Endothelial cell of umbilical vein (primary cell): ENCODE measurements around the gene ZMIZ1. TPM values are rescaled to one million over a fixed set of nuclear protein-coding genes. Genes with fewer than 3 reads are reported as not detected.

Experiments
- BruUV-seq: library from RNA; stranded (reverse); fragments of 400-500 nt; replicated peaks from 2 replicates; lab custom pipeline; 2021; lab: Mats Ljungman, UMichigan
- CTCF ChIA-PET: fragments of 300-600, 350-600 bp; sonication (Branson Sonifier 250); formaldehyde crosslinking; loops from one replicate; lab custom pipeline; 2021; ENCODE audit warnings: antibody characterized with exemption, inconsistent platforms; lab: Charles Lee
- POLR2A ChIA-PET: fragments of 300-600, 350-600 bp; sonication (Branson Sonifier 250); formaldehyde crosslinking; loops from one replicate; lab custom pipeline; 2021; ENCODE audit warnings: antibody characterized with exemption, inconsistent platforms; lab: Charles Lee
- DNase-seq: peaks from one replicate; pipeline ENCODE4 v3.0.0-alpha.2; 2011; ENCODE audit warnings: low read depth, low spot score
- FAIRE-seq: peaks from 2 replicates; lab custom pipeline; 2011; peaks lifted over from hg19 to GRCh38; lab: Jason Lieb, UNC
- H2AFZ ChIP-seq: 2 replicates; pipeline ENCODE4 v1.6.0; 2012; ENCODE audit warnings: low read depth, low read length, control low read depth, inconsistent platforms
- H3K27ac ChIP-seq: 2 replicates; pipeline ENCODE4 v1.5.1; 2011; ENCODE audit warnings: low read depth, mild to moderate bottlenecking, control low read depth, low read length, moderate library complexity; ENCODE audit not compliant: insufficient read depth
- H3K27me3 ChIP-seq, 2 experiments: 2 replicates each; pipeline versions ENCODE4 v1.6.0 to v1.6.1; 2011; ENCODE audit warnings: low read length in 2 of 2, mixed read lengths in 1 of 2; ENCODE audit not compliant: control insufficient read depth in 2 of 2, insufficient read depth in 2 of 2
- H3K36me3 ChIP-seq, 2 experiments: 2 replicates in 1 of 2; 3 replicates in 1 of 2; pipeline ENCODE4 v1.5.1; 2011; ENCODE audit warnings: low read length in 2 of 2, mild to moderate bottlenecking in 1 of 2, moderate library complexity in 1 of 2; ENCODE audit not compliant: control insufficient read depth in 2 of 2, insufficient read depth in 2 of 2; ENCODE audit errors: extremely low read depth in 1 of 2
- H3K4me1 ChIP-seq: 3 replicates; pipeline ENCODE4 v1.5.1; 2011; ENCODE audit warnings: mild to moderate bottlenecking, low read length; ENCODE audit not compliant: control insufficient read depth, insufficient read depth; ENCODE audit errors: extremely low read depth
- H3K4me2 ChIP-seq: 2 replicates; pipeline ENCODE4 v1.6.1; 2011; ENCODE audit warnings: low read length, control low read depth, mixed read lengths; ENCODE audit not compliant: insufficient read depth
- H3K4me3 ChIP-seq, 3 experiments: fragments of 200-600 bp in 1 of 3; sonication (generic), shearing (Covaris generic) in 1 of 3; replicated peaks in 1 of 3; 2 replicates each; pipeline ENCODE4 v1.5.1; 2011 to 2016; ENCODE audit warnings: control low read depth in 3 of 3, low read length in 3 of 3, mild to moderate bottlenecking in 2 of 3, inconsistent platforms in 1 of 3, low read depth in 1 of 3, moderate library complexity in 1 of 3; ENCODE audit not compliant: insufficient read depth in 1 of 3
- H3K79me2 ChIP-seq: 2 replicates; pipeline ENCODE4 v1.6.0; 2012; ENCODE audit warnings: low read length, inconsistent platforms; ENCODE audit not compliant: control insufficient read depth, insufficient read depth
- H3K9ac ChIP-seq: replicated peaks from 2 replicates; pipeline ENCODE3; 2011; ENCODE audit warnings: low read length, control low read depth; ENCODE audit not compliant: insufficient read depth; ENCODE audit errors: extremely low read depth
- H3K9me1 ChIP-seq: replicated peaks from 3 replicates; pipeline ENCODE4 v1.6.0; 2011; ENCODE audit warnings: mild to moderate bottlenecking, low read length; ENCODE audit not compliant: control insufficient read depth, insufficient read depth; ENCODE audit errors: extremely low read depth
- H3K9me3 ChIP-seq: replicated peaks from 2 replicates; pipeline ENCODE4 v1.5.1; 2012; ENCODE audit warnings: low read length, inconsistent platforms; ENCODE audit not compliant: control insufficient read depth, insufficient read depth
- H4K20me1 ChIP-seq: replicated peaks from 2 replicates; pipeline ENCODE3; 2011; ENCODE audit warnings: mild to moderate bottlenecking, low read length; ENCODE audit not compliant: control insufficient read depth, insufficient read depth; ENCODE audit errors: extremely low read depth
- EZH2 ChIP-seq: IDR thresholded peaks from 2 replicates; pipeline ENCODE4 v1.6.1; 2012; ENCODE audit warnings: borderline replicate concordance, low read depth, mild to moderate bottlenecking, moderate library complexity, low read length, inconsistent platforms; ENCODE audit not compliant: severe bottlenecking
- GATA2 ChIP-seq: IDR thresholded peaks from 2 replicates; pipeline ENCODE4 v1.7.0; 2011; ENCODE audit warnings: low read depth, mild to moderate bottlenecking, moderate library complexity, mixed read lengths, low read length; ENCODE audit not compliant: insufficient read length, insufficient read depth
- JUN ChIP-seq: IDR thresholded peaks from 2 replicates; pipeline ENCODE4 v1.6.1; 2011; ENCODE audit warnings: borderline replicate concordance, low read depth; ENCODE audit not compliant: insufficient read length, insufficient read depth
- POLR2A ChIP-seq: IDR thresholded peaks from 2 replicates; pipeline ENCODE4 v1.6.1; 2012; ENCODE audit warnings: low read depth, mild to moderate bottlenecking, control low read depth, low read length
- dilution Hi-C: fragments of 300-500 bp; cut with MboI; formaldehyde crosslinking; loops from one replicate; pipeline ENCODE4 v1.15.0; 2019; ENCODE audit warnings: low sequenced_read_pairs; ENCODE audit not compliant: extremely low pct_ligation_motif_present
- intact Hi-C: fragments of 100-400 bp; cut with micrococcal nuclease; formaldehyde crosslinking; loops from one replicate; pipeline ENCODE4 v1.10.0; 2022
- polyA plus RNA-seq, 4 experiments: library from polyadenylated mRNA; depleted of rRNA in 3 of 4; stranded (reverse) in 3 of 4; unstranded in 1 of 4; fragments of >200 nt; gene quantifications; 2 replicates each; pipeline versions ENCODE4 v1.2.1 to v1.2.3, GENCODE V29; 2011 to 2012; ENCODE audit warnings: missing spikeins in 1 of 4
- total RNA-seq: library from RNA; stranded (reverse); gene quantifications from 2 replicates; pipeline ENCODE4 v1.2.3, GENCODE V29; 2021

ZMIZ1 gene
- total and polyA plus RNA-seq, 2 donors (not counting 3 experiments of a cell fraction or from before 2014, with no cell fraction given), result 12.5 to 46.7 TPM

DNA sequence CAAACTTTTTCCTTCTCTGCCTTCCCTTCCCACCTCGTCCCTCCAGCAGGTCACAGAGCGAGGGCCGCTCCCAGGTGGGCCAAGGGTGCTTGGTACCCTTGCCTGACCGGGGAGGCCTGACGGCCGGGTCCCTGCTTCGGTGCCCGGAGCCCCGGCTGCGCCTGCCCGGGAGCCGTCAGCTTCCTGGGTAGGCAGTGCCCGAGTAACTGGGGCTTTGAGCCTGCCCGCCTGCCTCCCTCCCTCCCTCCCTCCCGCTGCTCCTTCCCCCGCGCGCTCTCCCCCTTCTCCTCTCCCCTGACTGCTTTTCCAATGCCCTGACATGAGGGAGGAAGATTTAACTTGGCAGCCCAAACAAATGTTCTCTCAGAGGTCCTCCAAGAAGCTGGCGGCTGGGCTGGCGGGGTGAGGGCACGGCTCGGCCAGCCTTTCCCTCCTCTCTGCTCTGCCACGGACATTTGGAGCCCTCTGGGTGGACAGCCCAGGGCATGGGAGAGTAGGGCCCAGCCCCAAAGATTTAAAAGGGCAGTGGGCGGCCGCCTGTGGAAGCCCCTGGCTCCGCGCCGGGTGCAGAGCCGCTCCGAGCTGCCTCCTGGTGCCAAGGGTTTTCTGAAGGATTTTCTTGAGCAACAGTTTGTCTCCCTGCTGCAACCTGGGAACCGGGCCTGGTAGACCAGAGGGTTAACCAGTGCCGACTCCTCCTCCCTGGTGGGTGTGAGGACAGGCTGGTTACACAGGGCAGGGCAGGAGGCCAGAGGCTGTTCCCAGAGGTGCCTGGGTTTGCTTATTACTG lies 2.0 kb downstream of the ZMIZ1 start:
- Histone ChIP-seq H3K4me2 (peak overlapping the region; percentile 53), H3K27me3 (no peaks in the 10 kb centered on the region), H3K36me3 (no peaks in the 10 kb centered on the region), H3K9ac (peak overlapping the region; percentile 58), H3K27ac (peak overlapping the region; percentile 28), H3K79me2 (peaks cover 62% of the 10 kb centered on the region), H3K4me3 (peak overlapping the region; percentile 37 to 81 (median 54)), H3K9me1 (no peaks in the 10 kb centered on the region), H2AFZ (no peak overlapping the region), H4K20me1 (no peaks in the 10 kb centered on the region), H3K9me3 (no peaks in the 10 kb centered on the region), H3K4me1 (peaks cover 32% of the 10 kb centered on the region)
- DNase-seq, result peak; percentile 69
- CTCF ChIA-PET, result interaction anchor here (0.5 to 7.8 kb wide), 11 partner anchors 13 to 1024 kb away, joined by 3 to 85 read pairs (median 3); no protein-coding TSS in a partner anchor
- POLR2A ChIA-PET, result interaction anchor here (0.6 kb wide), 1 partner anchor 99 kb away, joined by 3 read pairs; no protein-coding TSS in a partner anchor
- no peak for TF ChIP-seq JUN
- peak; percentile 30 for TF ChIP-seq POLR2A
- no peak for TF ChIP-seq EZH2
- peak; percentile 74 for FAIRE-seq
- BruUV-seq, result TSS peak; percentile 17
- dilution Hi-C loops (no loop called here), intact Hi-C loops (loop anchor here (1.0 kb wide), 1 partner anchor 14 kb away; no protein-coding TSS in a partner anchor)

DNA sequence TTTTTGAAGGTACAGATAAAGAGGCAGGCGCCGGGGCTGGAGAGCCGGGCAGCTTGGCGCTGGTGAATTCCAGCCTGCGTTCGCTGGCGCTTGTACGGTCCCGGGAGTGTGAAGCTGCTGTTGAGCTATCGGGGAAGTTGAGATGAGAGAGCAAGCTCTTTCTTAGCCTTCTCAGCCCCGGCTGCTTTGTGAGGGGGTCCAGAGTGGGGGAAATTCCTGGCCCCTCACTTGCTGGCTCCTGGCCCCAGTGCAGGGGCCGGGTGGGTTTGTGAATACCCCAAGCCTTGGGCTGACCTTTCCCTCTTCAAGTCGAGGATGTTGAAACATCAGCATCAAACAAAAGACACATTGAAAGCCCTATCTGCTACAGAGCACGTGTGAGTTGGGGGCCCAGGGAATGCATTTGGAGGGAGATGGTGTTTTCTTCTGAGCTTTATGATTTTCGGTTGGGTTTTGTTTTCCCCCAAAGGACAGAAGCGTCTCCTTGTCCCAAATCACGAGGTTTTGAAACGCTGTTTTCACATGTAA lies 2.7 kb downstream of the ZMIZ1 start:
- TF ChIP-seq GATA2, result no peak
- Histone ChIP-seq H2AFZ (no peak overlapping the region), H3K79me2 (peaks cover 68% of the 10 kb centered on the region), H3K4me1 (peaks cover 32% of the 10 kb centered on the region), H3K27me3 (no peaks in the 10 kb centered on the region), H3K4me2 (peak overlapping the region; percentile 53), H3K9ac (peak overlapping the region; percentile 42), H3K36me3 (no peaks in the 10 kb centered on the region), H3K4me3 (peak overlapping the region in 2 of 3 experiments; percentile 35 to 81), H3K27ac (peak overlapping the region; percentile 1), H3K9me1 (no peaks in the 10 kb centered on the region), H3K9me3 (no peaks in the 10 kb centered on the region), H4K20me1 (no peaks in the 10 kb centered on the region)
- FAIRE-seq (peak; percentile 15), DNase-seq (no peak)
- POLR2A ChIA-PET, result no interaction called here
- no TSS peak for BruUV-seq
- intact Hi-C loops, result loop anchor here (1.0 kb wide), 1 partner anchor 13 kb away; no protein-coding TSS in a partner anchor
- dilution Hi-C loops, result no loop called here
- CTCF ChIA-PET, result interaction anchor here (0.7 to 7.8 kb wide), 10 partner anchors 12 to 1025 kb away, joined by 3 to 85 read pairs (median 4); no protein-coding TSS in a partner anchor
